ENCODE measurements around the gene C2.
"Not testable (repeated sequence)": the region's sequence is repeated elsewhere in the genome, so short reads cannot be mapped to it uniquely, and the experiment has no call there.

The C2 gene

GRCh38 chr6:31927863-31928671, 550 bp downstream of the C2 start:
- DNase-seq (ENCODE audit: low read depth): no peak

DNA sequence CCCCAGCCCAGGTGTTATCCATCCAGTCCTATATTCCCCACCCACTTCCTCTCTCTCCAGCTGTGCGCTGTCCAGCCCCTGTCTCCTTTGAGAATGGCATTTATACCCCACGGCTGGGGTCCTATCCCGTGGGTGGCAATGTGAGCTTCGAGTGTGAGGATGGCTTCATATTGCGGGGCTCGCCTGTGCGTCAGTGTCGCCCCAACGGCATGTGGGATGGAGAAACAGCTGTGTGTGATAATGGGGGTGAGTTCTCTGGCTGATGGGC, 1.1 kb downstream of the C2 start:
- no peak for DNase-seq (ENCODE audit: low read depth)

DNA sequence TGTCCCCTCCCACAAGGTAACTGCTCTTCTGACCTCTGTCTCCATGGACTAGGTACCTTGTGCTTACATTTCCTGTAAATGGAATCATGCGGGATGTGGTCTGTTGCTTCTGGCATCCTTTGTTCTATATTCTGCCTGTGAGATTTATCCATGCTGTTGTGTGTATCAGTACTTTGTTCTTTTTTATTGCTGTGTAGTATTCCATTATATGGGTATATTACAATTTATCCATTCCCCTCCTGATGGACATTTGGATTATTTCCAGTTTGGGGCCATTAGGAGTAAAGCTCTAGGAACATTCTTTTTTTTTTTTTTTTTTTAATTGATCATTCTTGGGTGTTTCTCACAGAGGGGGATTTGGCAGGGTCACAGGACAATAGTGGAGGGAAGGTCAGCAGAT, 3.4 kb downstream of the C2 start:
- no peak for DNase-seq (ENCODE audit: low read depth)

DNA sequence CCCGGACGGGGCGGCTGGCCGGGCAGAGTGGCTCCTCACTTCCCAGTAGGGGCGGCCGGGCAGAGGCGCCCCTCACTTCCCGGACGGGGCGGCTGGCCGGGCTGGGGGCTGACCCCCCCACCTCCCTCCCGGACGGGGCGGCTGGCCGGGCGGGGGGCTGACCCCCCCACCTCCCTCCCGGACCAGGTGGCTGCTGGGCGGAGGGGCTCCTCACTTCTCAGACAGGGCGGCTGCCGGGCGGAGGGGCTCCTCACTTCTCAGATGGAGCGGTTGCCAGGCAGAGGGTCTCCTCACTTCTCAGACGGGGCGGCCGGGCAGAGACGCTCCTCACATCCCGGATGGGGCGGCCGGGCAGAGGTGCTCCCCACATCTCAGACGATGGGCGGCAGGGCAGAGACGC, 4.6 kb downstream of the C2 start:
- DNase-seq (ENCODE audit: low read depth): not testable (repeated sequence)

GRCh38 chr6:31933537-31933936, 6.0 kb downstream of the C2 start:
- DNase-seq (ENCODE audit: low read depth): no peak

- no peak for DNase-seq (ENCODE audit: low read depth)
Measured at GRCh38 chr6:31935021-31935420, 7.5 kb downstream of the C2 start.

DNA sequence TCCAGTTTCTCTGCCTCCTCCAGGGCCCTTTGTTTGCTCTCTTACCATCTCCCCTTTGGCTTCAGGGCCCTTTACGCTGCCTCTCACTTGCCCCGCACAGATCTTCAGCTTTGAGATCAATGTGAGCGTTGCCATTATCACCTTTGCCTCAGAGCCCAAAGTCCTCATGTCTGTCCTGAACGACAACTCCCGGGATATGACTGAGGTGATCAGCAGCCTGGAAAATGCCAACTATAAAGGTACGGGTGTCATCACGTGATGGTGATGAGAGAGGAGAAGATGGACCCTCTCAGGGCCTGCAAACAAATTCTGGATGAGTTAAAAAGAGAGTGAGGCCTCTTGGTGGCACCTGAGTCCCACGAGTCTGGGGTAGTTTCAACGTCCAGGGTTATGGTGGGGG, 8.3 kb downstream of the C2 start:
- no peak for DNase-seq (ENCODE audit: low read depth)

- DNase-seq (ENCODE audit: low read depth): no peak
Measured at GRCh38 chr6:31940256-31940664, 12.7 kb downstream of the C2 start.

DNA sequence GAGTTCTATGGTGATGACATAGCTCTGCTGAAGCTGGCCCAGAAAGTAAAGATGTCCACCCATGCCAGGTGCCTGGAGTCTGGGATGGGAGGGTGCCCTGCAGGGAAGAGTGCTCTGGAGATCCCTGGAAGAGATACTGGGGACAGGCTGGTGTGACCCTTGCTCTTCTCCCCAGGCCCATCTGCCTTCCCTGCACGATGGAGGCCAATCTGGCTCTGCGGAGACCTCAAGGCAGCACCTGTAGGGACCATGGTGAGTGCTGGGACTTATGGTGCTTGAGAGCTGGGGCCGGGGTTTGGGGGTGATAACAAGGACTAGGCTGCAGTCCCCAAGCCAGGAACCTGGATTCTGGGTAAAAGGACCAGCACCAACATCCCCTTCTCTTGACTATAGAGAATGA, 16.2 kb downstream of the C2 start:
- no peak for DNase-seq (ENCODE audit: low read depth)

- no peak for DNase-seq (ENCODE audit: low read depth)
Measured at GRCh38 chr6:31945154-31945506, 17.6 kb downstream of the C2 start.

- peak; percentile 91 for DNase-seq (ENCODE audit: low read depth)
Measured at GRCh38 chr6:31945507-31946369, 18.2 kb downstream of the C2 start, which contains the start of gene CFB. TSS of gene CFB (plus strand) at chr6:31946095. CDS start at chr6:31946222, 127 bp downstream.

GRCh38 chr6:31946370-31946885, 18.9 kb downstream of the C2 start:
- DNase-seq (ENCODE audit: low read depth): no peak

GRCh38 chr6:31947070-31947675, 19.7 kb downstream of the C2 start:
- no peak for DNase-seq (ENCODE audit: low read depth)

- DNase-seq (ENCODE audit: low read depth): no peak
Measured at GRCh38 chr6:31947864-31948263, 20.3 kb downstream of the C2 start.

DNA sequence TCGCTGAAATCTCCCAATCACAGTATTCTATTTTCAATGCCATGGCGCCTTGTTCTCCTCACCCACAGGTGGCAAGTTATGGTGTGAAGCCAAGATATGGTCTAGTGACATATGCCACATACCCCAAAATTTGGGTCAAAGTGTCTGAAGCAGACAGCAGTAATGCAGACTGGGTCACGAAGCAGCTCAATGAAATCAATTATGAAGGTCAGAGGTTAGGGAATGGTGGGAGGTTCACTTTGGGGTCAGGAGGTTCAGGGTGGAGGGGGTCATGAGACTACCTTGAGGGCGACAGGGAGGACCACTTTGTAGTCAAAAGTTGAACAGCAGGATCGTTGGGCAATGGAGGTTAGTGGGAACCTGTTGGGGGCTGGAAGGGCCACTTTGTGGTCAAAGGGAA, 20.8 kb downstream of the C2 start:
- no peak for DNase-seq (ENCODE audit: low read depth)

DNA sequence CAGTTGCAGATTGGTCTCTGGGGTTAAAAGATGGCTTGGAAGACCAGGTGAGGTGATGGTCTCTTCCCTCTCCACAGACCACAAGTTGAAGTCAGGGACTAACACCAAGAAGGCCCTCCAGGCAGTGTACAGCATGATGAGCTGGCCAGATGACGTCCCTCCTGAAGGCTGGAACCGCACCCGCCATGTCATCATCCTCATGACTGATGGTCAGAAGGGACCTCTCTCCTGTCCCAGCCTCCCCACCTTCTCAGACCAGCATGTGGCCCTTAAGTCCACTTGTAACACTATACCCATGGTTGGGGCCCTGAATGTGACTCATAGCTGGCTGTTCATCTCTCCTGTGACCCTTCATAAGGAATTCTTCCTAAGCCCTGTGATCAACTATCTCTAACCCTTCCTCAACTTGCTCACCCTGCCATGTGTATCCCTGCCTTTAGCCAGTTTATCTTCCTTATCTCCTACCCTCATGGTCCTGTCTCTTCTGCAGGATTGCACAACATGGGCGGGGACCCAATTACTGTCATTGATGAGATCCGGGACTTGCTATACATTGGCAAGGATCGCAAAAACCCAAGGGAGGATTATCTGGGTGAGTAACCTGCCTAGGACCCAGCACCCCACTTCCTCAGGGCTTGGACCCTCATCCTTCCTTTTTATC, 21.4 kb downstream of the C2 start:
- peak; percentile 46 for DNase-seq (ENCODE audit: low read depth)

DNA sequence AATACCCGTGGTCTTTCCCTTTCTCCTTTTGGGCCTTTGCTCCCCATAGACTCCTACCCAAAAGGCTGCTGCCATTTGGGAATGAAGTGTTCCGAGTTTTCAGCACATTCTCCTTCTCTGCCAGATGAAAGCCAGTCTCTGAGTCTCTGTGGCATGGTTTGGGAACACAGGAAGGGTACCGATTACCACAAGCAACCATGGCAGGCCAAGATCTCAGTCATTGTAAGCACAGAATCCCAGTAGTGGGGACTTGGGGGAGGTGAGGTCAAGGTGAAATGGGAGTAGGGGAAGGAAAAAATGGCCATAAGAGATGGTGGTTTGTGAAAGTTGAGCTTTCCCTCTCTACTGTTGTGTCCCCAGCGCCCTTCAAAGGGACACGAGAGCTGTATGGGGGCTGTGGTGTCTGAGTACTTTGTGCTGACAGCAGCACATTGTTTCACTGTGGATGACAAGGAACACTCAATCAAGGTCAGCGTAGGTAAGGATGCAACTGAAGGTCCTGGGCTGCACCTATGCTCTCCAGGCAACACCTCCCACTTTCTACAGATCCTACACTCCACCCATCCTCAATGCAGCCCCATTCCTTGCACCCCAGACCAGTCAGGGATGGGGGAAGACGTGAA, 22.5 kb downstream of the C2 start:
- no peak for DNase-seq (ENCODE audit: low read depth)

DNA sequence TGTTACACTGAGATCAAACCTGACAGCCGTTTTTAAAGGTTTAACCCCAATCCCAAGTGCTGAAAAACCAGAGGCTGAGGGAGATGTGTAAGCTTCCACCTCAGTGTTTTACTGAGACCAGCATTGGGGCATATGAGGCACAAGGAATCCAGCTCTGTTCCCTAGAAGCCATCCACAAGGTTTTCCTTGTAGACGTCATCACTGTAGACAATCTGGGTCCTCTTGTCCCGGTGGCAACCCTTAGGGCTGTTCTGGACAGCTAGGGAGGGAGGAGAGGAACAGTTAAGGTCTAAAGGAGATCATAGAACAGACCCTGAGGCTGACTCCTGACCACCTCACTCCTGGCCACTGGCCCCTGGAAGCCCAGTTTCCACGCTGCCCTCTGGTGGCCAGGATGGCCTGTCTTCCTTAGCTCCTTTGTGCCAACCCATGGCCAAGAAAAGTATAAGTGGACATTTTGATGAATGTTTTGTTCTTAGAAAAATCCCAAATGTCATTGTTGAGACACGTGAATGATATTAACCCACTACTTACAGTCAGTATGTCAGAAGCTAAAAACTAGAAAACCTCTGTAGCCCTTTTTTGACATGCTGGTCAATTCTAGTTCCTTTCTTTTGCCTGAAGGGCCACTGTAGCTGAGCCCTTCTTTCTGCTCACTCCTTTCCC, 24.8 kb downstream of the C2 start:
- DNase-seq (ENCODE audit: low read depth): peak; percentile 60

DNA sequence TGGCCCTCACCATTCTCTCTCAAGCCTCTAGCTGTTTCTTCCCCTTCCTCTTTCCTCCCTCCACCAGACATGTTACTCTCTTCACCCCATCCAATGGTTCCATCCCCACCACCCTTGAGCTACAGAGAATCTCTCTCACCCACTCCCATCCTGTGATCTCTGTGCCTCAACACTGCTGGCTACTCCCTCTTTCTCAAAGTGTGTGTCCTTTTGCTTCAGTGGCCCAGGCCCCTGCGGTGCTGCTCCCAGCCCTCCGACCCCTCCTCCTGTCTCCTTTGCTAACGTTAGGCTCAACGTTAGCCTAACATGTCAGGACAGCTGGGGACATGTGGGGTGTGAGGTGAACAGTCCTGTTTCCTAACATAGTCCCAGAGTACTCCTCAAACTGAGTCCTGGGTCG, 25.4 kb downstream of the C2 start:
- DNase-seq (ENCODE audit: low read depth): no peak

- DNase-seq (ENCODE audit: low read depth): no peak
Measured at GRCh38 chr6:31954511-31954910, 27.0 kb downstream of the C2 start.

- DNase-seq (ENCODE audit: low read depth): no peak
Measured at GRCh38 chr6:31956796-31957195, 29.3 kb downstream of the C2 start.

- DNase-seq (ENCODE audit: low read depth): no peak
Measured at GRCh38 chr6:31958412-31958740, 30.9 kb downstream of the C2 start.
